GM04503 (cell line): ENCODE results near the gene MRPL27.
A peak's percentile ranks its signal among the peaks of the same experiment; 100 is the strongest.
"Not testable (repeated sequence)": the region's sequence is repeated elsewhere in the genome, so short reads cannot be mapped to it uniquely, and the experiment has no call there.

Experiments used
- DNase-seq: peaks from one replicate; pipeline ENCODE4 v3.0.0-alpha.2; 2012; ENCODE audit warnings: low read depth

Gene MRPL27

GRCh38 chr17:50345432-50346312, 27.3 kb downstream of the MRPL27 start, which contains the start of gene XYLT2:
Gene XYLT2, plus strand, starts transcription at chr17:50346126. Its CDS starts 15 bp downstream, at chr17:50346141.
- DNase-seq: no peak

GRCh38 chr17:50344731-50345365, 28.1 kb downstream of the MRPL27 start:
- no peak for DNase-seq

DNA sequence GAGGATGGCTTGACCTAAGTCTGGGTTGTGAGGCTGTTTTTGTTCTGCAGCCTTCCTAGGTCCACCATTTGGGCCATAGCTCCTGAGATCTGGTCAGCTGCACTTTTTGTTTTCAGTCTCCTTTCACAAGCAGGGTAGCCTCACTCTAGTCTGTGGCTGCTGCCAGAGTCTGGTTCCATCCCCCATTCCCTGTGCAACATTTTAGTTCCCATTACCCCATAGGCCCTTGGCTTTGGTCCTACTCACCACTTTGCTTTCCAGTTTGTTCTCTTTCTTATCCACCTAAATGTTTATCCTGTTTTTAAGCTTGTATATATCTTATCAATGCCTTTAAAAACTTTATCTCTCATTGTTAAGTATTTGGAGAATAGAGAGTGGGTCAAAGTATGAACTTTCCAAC, 33.6 kb downstream of the MRPL27 start:
- no peak for DNase-seq

- no peak for DNase-seq
These were observed 34.3 kb downstream of the MRPL27 start for GRCh38 chr17:50338645-50339044.

GRCh38 chr17:50337956-50338355, 35.0 kb downstream of the MRPL27 start:
- no peak for DNase-seq

GRCh38 chr17:50333291-50334057, 39.5 kb downstream of the MRPL27 start:
- DNase-seq: not testable (repeated sequence)

- DNase-seq: no peak
These were observed 40.8 kb downstream of the MRPL27 start for GRCh38 chr17:50332196-50332595.

GRCh38 chr17:50331085-50331791, 41.7 kb downstream of the MRPL27 start:
- DNase-seq: peak; percentile 78

DNA sequence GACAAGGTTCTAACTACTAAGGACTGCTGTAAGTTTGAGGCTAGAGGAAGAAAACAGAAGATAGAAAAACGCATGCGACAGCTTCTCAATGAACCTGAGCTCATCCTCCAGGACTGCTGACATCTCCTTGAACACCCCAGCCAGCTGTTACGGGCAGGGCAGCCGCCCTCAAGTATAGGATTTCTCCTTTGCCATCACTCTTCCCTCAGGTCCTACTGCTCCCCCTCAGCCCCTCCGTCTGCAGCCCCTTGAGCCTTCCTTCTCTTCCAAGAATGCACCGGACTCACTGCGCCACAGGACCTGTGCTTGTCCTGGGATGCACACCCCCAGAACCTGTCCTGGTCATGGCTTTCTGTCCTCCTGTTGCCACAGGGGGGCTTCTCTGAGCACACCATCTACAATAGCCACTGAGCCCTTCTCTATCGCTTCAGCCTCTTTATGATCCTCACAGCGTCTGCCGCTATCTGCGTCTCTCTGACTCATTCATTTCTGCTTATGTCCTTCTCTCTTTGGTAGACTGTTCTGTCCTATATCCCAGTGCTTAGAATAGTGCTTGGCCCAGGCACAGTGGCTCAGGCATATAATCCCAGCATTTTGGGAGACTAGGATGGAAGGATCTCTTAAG, 42.7 kb downstream of the MRPL27 start:
- DNase-seq: no peak

DNA sequence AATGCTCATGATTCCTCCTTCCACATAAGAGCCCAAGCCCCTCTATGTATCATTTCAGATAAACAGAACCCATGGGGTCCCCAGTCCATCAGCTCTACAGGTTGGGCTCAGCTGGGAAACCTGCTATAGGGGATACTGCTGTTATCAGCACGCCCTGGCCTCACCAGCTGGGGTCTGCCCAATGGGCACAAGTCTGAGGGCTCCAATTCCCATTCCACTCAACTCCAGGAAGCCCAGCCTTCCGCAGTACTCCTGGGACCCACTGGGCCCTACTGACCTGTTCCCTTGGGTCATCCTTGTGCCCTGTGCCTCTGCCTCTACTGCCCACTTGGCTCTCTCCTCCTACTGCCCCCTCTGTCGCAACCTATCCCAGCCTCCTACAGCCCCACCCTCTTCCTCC, 43.3 kb downstream of the MRPL27 start:
- no peak for DNase-seq

DNA sequence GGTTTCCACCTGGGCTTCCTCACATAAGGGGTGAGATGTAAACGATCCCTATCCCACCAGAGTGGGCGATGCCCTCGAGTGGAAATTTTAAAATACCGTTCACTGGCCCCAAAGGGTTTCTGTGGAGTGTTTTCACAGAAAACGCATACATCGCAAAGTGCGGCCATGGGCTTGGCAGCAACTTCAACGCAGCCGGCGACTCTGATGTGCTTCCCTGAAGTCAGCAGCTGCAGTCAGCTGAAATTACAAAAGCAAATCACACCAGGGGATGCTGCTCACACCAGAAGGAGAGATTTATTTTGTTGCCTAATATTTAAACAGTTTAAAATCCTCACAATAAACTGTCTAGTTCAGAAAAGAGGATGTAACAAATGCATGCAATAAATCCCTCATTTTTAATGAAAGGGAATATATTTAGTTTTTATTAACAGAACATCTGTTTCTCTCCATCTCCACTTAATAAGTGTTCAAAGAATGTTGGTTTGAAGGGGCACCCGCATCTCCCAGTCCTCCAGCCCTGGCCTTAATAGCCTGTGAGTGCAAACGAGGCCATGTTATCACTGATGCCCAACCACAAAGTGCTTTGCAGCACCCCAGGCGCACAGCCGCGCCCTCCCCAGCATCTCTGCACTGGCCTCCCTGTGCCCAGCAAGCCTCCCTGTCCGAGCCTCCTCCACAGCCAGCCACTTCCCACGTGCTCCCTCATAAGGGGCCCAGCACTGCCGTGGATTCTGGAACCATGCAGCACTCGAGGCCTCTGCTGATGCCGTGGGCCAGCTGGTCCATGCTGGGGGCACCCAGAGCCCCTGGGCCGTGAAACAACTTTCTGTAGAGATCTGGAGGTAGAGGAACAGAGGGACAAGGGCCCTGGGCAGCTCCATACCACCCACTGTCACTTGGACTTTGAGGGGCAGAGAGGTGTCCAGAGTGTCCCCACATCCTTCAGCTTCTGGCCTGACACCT, 44.3 kb downstream of the MRPL27 start:
- DNase-seq: no peak

DNA sequence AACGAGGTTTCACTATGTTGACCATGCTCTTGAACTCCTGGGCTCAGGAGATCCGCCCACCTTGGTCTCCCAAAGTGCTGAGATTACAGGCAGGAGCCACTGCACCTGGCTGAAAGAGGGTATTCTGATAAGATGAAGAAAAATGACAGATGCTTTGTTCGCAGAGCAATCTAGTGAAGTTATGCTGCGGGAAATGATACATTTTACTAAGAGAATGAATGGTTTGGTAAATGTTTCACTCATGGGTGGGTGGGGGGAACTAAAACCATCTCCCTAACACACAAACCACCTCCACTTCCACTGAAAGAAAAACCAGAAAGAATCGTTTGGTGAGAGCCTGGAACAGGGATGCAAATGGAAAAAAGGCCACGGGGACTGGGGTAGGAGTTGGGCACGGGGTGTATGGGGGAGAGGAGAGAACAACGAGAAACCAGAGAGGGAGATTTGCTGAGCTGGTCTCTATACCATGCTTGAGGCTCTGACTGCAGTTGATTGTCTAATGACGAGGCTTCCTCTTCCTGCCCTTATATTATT, 46.1 kb downstream of the MRPL27 start:
- DNase-seq: no peak

DNA sequence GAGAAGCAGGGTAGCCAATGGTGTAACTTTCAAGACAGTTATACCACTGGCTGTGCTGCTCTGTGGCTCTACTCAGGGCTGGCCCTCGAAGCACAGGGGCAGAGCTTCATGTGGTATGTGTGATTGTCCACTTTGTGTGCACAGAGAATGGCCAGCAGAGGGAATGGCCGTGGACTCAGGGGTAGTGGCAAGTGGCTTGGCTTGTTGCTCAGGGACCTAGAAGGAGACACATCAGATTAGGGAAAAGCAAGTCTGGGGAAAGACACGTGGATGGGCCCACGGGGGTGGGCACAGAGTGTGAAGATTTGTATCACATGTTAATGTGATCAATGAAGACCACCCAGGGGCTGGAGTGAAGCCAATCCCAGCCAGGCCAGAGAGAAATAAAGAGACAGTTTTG, 47.1 kb downstream of the MRPL27 start:
- no peak for DNase-seq

DNA sequence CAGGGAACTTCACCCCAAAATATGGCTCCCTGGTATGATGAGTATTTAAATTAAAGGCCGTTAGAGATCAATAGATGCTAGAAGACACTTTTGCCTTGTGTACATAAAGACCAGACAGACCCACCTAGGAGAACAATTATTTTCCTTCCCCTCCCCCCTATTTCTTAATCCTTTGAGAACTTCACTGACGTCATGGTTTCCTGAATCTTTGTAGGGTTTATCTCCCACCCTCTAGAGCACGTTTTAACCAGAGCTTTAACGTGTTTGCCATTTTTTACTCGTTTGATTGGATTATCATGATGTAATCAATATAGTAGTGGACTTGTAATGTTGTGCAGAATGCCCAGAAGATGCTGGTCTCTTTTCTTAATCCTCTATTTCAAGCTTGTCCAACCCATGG, 49.9 kb downstream of the MRPL27 start:
- DNase-seq: no peak

- DNase-seq: no peak
These were observed 50.7 kb downstream of the MRPL27 start for GRCh38 chr17:50322271-50322670.

DNA sequence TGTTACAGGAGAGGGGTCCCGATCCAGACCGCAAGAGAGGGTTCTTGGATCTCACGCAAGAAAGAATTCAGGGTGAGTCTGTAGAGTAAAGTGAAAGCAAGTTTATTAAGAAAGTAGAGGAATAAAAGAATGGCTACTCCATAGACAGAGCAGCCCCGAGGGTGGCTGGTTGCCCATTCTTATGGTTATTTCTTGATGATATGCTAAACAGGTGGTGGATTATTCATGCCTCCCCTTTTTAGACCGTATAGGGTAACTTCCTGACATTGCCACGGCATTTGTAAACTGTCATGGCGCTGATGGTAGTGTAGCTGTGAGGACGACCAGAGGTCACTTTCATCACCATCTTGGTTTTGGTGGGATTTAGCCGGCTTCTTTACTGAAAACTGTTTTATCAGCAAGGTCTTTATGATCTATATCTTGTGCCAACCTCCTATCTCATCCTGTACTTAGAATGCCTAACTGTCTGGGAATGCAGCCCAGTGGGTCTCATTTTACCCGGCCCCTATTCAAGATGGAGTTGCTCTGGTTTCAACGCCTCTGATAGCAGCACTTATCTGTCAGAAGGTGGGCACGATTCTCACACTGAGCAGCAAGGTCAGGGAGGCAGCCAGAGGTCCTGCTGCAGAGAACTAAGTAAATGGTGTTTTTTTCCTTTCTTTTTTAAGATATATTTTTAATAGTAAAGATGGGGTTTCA, 53.5 kb downstream of the MRPL27 start:
- DNase-seq: no peak

- DNase-seq: no peak
These were observed 54.3 kb downstream of the MRPL27 start for GRCh38 chr17:50318501-50319285.
